Heart left ventricle (tissue), 16 donors: Measurements from ENCODE around the gene FER. TPM values are rescaled to one million over a fixed set of nuclear protein-coding genes. Genes with fewer than 3 reads are reported as not detected.
"Not testable (repeated sequence)": the region's sequence is repeated elsewhere in the genome, so short reads cannot be mapped to it uniquely, and the experiment has no call there.

Experiments
- ATAC-seq, 4 donors: fragments of 200-7000 bp; cut with Tn5 transposase; one replicate each; pipeline ENCODE4 v1.9.1; 2020 to 2022; ENCODE audit warnings: moderate library complexity in 4 of 4, mild to moderate bottlenecking in 3 of 4, moderate number of reproducible peaks in 1 of 4
- DNase-seq, 5 donors: peaks; one replicate each; pipeline ENCODE4 v3.0.0-alpha.2; 2020
- H3K27ac ChIP-seq, 12 donors: fragments of 200-600 bp; sonication (generic) in 4 of 12; one replicate each; pipeline versions ENCODE4 v1.5.0 to v1.8.0; 2016 to 2022; ENCODE audit warnings: mild to moderate bottlenecking in 2 of 12
- H3K27me3 ChIP-seq, 9 donors: fragments of 200-600 bp; sonication (generic) in 2 of 9; one replicate each; pipeline versions ENCODE4 v1.5.1 to v1.8.0; 2016 to 2022; ENCODE audit warnings: mild to moderate bottlenecking in 3 of 9
- H3K36me3 ChIP-seq, 9 donors: fragments of 200-600 bp; sonication (generic) in 2 of 9; one replicate each; pipeline versions ENCODE4 v1.5.0 to v1.8.0; 2018 to 2022; ENCODE audit warnings: mild to moderate bottlenecking in 2 of 9
- H3K4me1 ChIP-seq, 12 donors: fragments of 200-600 bp; sonication (generic) in 4 of 12; one replicate each; pipeline versions ENCODE4 v1.5.0 to v1.8.0; 2016 to 2022; ENCODE audit warnings: mild to moderate bottlenecking in 3 of 12
- H3K4me3 ChIP-seq, 12 donors: fragments of 200-600 bp; sonication (generic) in 4 of 12; one replicate each; pipeline versions ENCODE4 v1.5.0 to v1.8.0; 2017 to 2022; ENCODE audit warnings: mild to moderate bottlenecking in 9 of 12, moderate library complexity in 4 of 12
- H3K9me3 ChIP-seq, 12 donors: fragments of 200-600 bp; sonication (generic) in 4 of 12; one replicate each; pipeline versions ENCODE4 v1.5.0 to v1.8.0; 2016 to 2022; ENCODE audit warnings: mild to moderate bottlenecking in 1 of 12
- POLR2A ChIP-seq, 2 donors: fragments of 450-650 bp; IDR thresholded peaks; one replicate each; pipeline ENCODE4 v1.6.1; 2017; ENCODE audit warnings: antibody characterized with exemption in 2 of 2, mild to moderate bottlenecking in 2 of 2, moderate library complexity in 2 of 2
- WGBS, 4 donors: extraction: QIAGEN DNeasy Blood & Tissue Kit in 2 of 4; methylation state at CpG; one replicate each; pipeline versions ENCODE4 v1.1.5 to v1.1.7; 2013 to 2018; 5-methylcytosine and 5-hydroxymethylcytosine counted together
- intact Hi-C, 10 donors: fragments of 100-400 bp; cut with DNase I; formaldehyde crosslinking; loops; one replicate each; pipeline versions ENCODE4 v1.11.1 to v1.14.2; 2022
- polyA plus RNA-seq, 2 donors: library from polyadenylated mRNA; stranded (reverse); fragments of 200-250 nt; gene quantifications; one replicate each; pipeline ENCODE4 v1.2.3, GENCODE V29; 2013
- total RNA-seq, 9 donors: library from RNA; depleted of rRNA in 2 of 9; stranded (reverse); fragments of >200 nt in 2 of 9; fragmentation: NEBNext Ultra II Directional in 3 of 9; extraction: Animal tissue kit (Norgen Biotek cat#: 25700) in 3 of 9; gene quantifications; one replicate each; pipeline versions ENCODE4 v1.1.0 to v1.2.4, GENCODE V29; 2016 to 2023
- TF ChIP-seq, protein P1 (sequence below), 12 donors: fragments of 200-600 bp; sonication (generic) in 4 of 12; IDR thresholded peaks; one replicate each; pipeline versions ENCODE4 v1.5.0 to v1.8.0; 2018 to 2022; ENCODE audit warnings: antibody characterized with exemption in 12 of 12, mild to moderate bottlenecking in 5 of 12
- donor health status: ischemic (EF 13 %, LVEDD 7.1; RV severe dilation, severe dysfunction).
- donor health status: healthy with polysubstance abuse.
- donor health status: DM: no; HTN: yes; CAD: no.
- donor health status: DM: no; HTN: no; CAD: no.
- donor health status: ischemic (EF 25% LVEDD 6.9; RV normal size, moderate dysfunction).
- donor health status: ischemic (EF 25% LVEDD 5.7; RV mildly dilated, moderate dysfunction).
- donor health status: healthy.
- donor health status: DM: yes; HTN: yes; CAD: no.
- donor health status: ischemic (EF 35%, LVEDD 5.7; RV mildly dilated, moderate dysfunction).
- donor health status: nonischemic (EF 11% LVEDD 7.7; RV severe dilation, severe dysfunction).
- donor health status: DM: yes; HTN: yes; CAD: no.
- donor health status: PGD.
- donor health status: ischemic (EF 29% LVEDD 5.4; RV normal size, mild dysfunction).
- donor health status: nonischemic (EF 23%, LVEDD 6.1; RV moderate dilation, normal function).

Gene FER
- total and polyA plus RNA-seq, 11 donors: 1.4 to 25.7 (median 13.1) TPM

DNA sequence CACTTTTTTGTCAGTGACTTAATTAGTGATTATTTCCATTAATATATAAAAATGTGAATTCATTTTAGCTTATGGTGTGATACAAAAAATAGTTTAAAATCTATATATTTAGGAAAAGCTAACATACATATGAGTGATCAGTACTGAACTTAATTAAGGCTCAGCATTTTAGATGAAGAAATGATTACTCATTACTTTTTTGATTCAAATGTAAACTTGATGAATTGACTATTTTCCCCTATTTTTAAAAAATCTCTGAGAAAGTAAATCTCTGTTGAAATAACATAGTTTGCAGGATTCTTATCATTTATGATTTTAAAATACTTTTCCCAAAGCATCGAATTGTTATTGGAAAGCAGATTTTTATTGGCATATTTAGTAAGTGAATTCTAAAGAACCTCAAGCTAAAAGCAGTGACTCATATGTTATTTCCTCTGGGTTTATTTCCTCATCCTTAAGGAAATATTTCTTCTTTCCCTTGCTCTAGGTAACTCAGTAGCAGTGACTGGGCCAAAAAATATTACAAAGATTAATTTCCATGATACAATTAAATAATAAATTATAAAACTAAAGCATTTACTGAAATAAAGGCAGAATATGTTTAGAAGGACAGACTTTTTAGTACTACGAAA lies 290.6 kb downstream of the FER start:
- Histone ChIP-seq H3K9me3 (no peaks in the 10 kb centered on the region), H3K36me3 (peaks cover 0 to 6% (median 0%) of the 10 kb centered on the region in 9 donors)

DNA sequence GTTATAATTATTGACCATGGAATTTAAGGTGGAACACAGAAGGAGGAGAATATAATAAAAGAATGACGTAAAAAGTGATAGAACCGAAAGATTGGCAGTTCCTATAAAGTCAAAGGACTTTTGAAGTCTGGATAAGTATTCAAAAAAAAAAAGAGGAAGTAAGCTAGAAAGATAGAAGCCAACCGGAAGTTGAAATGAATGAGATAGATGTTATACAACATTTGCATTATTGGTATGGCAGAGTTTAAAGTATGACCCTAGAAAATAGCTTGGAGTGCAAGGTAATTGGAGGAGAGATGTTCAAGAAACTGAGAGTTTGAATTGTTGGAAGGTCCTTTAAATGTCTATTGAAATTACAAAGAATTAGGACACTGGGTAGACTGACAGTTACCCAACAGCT lies 293.6 kb downstream of the FER start:
- intact Hi-C loops: no loop called here
- ATAC-seq (no peak), DNase-seq (no peak)
- TF ChIP-seq, protein P1, sequence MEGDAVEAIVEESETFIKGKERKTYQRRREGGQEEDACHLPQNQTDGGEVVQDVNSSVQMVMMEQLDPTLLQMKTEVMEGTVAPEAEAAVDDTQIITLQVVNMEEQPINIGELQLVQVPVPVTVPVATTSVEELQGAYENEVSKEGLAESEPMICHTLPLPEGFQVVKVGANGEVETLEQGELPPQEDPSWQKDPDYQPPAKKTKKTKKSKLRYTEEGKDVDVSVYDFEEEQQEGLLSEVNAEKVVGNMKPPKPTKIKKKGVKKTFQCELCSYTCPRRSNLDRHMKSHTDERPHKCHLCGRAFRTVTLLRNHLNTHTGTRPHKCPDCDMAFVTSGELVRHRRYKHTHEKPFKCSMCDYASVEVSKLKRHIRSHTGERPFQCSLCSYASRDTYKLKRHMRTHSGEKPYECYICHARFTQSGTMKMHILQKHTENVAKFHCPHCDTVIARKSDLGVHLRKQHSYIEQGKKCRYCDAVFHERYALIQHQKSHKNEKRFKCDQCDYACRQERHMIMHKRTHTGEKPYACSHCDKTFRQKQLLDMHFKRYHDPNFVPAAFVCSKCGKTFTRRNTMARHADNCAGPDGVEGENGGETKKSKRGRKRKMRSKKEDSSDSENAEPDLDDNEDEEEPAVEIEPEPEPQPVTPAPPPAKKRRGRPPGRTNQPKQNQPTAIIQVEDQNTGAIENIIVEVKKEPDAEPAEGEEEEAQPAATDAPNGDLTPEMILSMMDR (IDR thresholded peaks at IDR 0.05): no peak
- no peak for TF ChIP-seq POLR2A (IDR thresholded peaks at IDR 0.05)
- Histone ChIP-seq H3K4me3 (no peak overlapping the region), H3K27ac (no peak overlapping the region), H3K9me3 (no peaks in the 10 kb centered on the region), H3K27me3 (no peaks in the 10 kb centered on the region), H3K4me1 (no peaks in the 10 kb centered on the region), H3K36me3 (peaks cover 0 to 6% (median 0%) of the 10 kb centered on the region in 9 donors)
- WGBS, 4 donors: 84 to 92% (median 87%) methylated on average over 3 of the region's 3 CpGs

More for the DNA sequence above, 290.6 kb downstream of the FER start:
- ATAC-seq: no peak
- Histone ChIP-seq H3K27ac (no peak overlapping the region), H3K27me3 (no peaks in the 10 kb centered on the region), H3K4me3 (no peak overlapping the region), H3K4me1 (peaks cover 0 to 3% (median 0%) of the 10 kb centered on the region in 12 donors)
- TF ChIP-seq, protein P1 (IDR thresholded peaks at IDR 0.05): no peak
- TF ChIP-seq POLR2A (IDR thresholded peaks at IDR 0.05): no peak
- intact Hi-C loops: no loop called here
- no peak for DNase-seq
- 75 to 84% (median 79%) methylated on average over 2 of the region's 2 CpGs for WGBS, 4 donors

DNA sequence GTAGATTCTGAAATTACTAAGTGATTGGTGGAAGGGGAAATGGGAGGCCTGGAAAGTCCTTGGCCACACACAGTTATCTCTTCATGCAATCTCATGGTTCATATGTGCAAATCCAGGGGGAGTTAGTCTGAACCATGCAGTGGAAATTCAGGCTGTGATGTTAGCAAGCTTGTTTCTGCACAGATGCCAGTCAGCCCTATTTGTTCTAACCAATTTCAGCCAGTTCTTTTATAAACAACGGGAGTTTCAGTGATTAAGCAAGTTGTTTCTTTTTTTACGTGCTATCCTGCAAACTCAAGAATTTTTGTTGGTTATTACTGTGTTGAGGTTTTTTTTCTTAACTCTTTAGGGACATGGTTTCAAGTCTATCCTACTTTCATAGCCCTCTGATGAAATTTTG lies 298.0 kb downstream of the FER start:
- Histone ChIP-seq H3K27me3 (no peaks in the 10 kb centered on the region), H3K36me3 (peaks cover 0 to 12% (median 0%) of the 10 kb centered on the region in 9 donors), H3K27ac (no peak overlapping the region), H3K9me3 (no peaks in the 10 kb centered on the region), H3K4me3 (no peak overlapping the region), H3K4me1 (no peaks in the 10 kb centered on the region)
- WGBS, 4 donors: 58 to 71% (median 62%) methylated on average over 2 of the region's 2 CpGs
- ATAC-seq (no peak), DNase-seq (no peak)
- TF ChIP-seq, protein P1 (IDR thresholded peaks at IDR 0.05): no peak
- intact Hi-C loops: no loop called here

DNA sequence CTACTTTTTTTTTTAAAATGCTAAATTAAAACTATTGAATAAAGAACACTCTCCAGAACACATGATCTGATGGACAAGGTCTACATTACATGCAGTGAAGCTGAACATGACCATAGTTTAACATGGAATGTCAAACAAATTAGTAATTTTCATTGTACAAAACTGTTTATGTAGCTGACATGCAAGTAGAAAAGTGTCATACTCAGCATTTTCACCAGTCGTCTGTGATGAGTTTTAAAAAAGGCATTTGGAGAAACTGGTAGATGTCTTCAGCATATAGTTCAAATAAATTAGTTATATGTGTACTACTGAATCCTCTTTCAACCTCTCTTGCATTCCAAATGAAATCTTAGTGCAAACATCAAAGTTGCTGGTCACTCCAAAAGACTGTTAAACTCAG lies 301.9 kb downstream of the FER start:
- intact Hi-C loops: no loop called here
- ATAC-seq (no peak), DNase-seq (no peak)
- H3K4me3 ChIP-seq: no peak overlapping the region
- WGBS, 4 donors: 95 to 100% (median 98%) methylated on average over 1 of the region's 1 CpG
- no peak for TF ChIP-seq POLR2A (IDR thresholded peaks at IDR 0.05)
- H3K9me3 ChIP-seq: no peaks in the 10 kb centered on the region
- peaks cover 0 to 12% (median 8%) of the 10 kb centered on the region in 9 donors for H3K36me3 ChIP-seq
- no peak overlapping the region for H3K27ac ChIP-seq
- no peaks in the 10 kb centered on the region for H3K27me3 ChIP-seq
- no peaks in the 10 kb centered on the region for H3K4me1 ChIP-seq

DNA sequence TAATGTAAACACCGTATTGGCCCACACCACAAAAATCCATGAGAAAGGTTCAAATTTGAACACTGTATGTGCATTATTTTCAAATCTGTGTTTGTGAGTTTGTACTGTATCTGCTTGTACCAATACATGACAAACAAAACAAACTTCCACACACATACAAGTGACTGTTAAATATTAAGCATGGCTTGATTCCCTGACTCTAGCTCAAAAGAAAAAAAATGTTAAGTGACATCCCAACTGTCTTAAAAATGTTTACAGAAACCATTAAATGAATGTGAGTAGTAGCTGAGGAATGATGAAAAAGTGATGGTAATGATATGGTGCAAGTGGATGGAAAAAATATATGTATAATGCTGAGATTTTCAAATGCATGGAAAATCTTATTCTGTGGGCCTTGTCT lies 302.6 kb downstream of the FER start:
- DNase-seq, H3K4me3 ChIP-seq, H3K9me3 ChIP-seq, H3K4me1 ChIP-seq, H3K27me3 ChIP-seq, intact Hi-C loops, ATAC-seq, H3K27ac ChIP-seq: not testable (repeated sequence)
- WGBS, 4 donors: 92 to 98% (median 93%) methylated on average over 1 of the region's 1 CpG
- peaks cover 0 to 12% (median 8%) of the 10 kb centered on the region in 9 donors for H3K36me3 ChIP-seq

DNA sequence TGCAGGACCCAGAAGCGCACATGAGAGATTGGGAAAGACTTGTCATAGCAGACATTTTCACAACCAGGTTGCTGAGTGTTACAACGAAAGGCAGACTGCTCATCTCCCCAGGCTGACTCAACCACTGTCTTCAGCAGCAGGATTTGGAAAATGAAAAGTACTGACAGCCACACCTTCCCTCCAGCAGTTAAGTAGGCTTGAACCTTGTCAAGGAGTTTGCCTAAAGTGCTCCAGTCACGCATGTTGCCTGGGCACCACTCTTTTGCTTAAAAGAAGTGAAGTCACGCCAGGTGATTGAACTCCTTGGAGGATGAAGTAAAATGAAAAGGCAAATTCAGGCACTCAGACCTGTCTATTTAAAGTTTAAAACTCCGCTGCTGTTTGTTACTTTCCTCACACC lies 304.5 kb downstream of the FER start:
- H3K36me3 ChIP-seq: peaks cover 0 to 10% (median 1%) of the 10 kb centered on the region in 9 donors
- WGBS, 4 donors: 97 to 99% (median 98%) methylated on average over 5 of the region's 5 CpGs
- not testable (repeated sequence) for ATAC-seq

More for the DNA sequence above, 304.5 kb downstream of the FER start:
- H3K27ac ChIP-seq, intact Hi-C loops, DNase-seq, H3K4me3 ChIP-seq, H3K27me3 ChIP-seq, H3K4me1 ChIP-seq: not testable (repeated sequence)
- H3K9me3 ChIP-seq: peaks cover 0 to 11% (median 0%) of the 10 kb centered on the region in 12 donors
